HK-2 (cell line): ENCODE data around the gene AOPEP.

Experiments
- DNase-seq: peaks from one replicate; pipeline ENCODE4 v3.0.0-alpha.2; 2018; ENCODE audit not compliant: unreplicated experiment

The AOPEP gene

DNA sequence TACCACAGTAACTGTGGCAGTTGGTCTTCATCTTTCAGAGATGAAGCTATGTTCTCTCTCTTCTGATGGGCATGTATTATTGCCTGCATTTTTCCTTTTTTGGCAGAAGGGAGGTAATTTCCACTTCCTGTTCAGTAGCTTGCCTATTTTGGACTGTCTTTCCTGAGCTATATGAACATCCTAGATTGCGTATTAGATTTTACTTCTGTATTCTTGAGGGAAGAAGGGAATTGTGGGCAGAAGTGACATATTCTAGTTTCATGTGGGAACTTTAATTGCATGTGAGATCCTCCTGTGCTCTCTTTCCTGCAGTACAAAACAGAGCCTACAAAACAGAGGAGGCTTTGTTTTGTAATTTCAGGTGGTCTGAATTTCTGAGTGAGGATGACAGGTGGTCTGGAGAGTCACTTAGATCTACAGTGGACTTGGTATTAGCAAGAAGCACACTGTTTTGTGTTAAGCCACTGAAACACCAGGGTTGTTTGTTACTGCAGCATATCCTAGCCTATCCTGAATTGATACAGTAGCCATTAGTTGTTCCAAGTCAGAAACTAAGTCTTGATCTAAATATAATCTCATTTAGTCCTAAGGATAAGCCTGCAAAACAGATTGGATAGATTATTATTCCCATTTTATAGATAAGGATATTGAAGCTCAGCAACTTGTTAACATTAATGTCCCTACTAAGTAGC is 68.1 kb downstream of the AOPEP start:
- no peak for DNase-seq

DNA sequence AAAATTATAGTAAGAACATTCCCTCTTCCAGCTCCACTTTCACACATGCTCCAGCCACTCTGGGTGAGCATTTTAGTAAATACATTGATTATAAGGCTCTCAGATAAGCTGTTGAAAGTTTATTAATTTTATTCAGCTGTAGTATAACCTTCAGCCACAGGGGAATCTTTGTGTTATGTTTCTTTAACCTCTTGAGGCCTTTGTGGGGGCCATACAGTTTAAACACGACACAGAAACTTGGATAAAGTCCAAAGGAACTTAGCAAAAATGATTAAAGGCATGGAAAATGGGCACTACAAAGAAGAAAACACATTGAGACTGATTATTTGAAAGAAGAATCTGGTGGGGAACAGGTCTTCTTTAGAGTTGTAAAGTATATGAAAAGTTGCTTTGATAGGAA is 70.2 kb downstream of the AOPEP start:
- DNase-seq = no peak

DNA sequence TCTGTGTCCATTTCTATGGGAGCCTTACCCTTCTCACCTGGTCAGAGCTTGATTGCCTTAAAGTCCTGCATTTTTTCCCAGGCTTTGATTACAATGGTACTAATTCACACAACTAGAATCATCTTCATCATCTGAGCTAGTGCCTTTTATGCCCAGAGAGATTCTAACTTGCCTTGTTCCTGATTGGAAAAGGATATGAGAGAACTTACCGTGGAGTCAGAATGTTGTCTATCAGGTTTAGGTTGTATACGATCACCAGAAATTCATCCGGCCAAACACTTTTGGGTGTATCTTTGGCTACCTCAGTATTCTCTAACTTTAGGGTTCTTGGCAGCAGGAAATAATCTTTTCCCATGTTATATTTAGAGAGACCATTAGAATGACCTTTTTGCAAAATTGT is 71.7 kb downstream of the AOPEP start:
- DNase-seq = no peak

DNA sequence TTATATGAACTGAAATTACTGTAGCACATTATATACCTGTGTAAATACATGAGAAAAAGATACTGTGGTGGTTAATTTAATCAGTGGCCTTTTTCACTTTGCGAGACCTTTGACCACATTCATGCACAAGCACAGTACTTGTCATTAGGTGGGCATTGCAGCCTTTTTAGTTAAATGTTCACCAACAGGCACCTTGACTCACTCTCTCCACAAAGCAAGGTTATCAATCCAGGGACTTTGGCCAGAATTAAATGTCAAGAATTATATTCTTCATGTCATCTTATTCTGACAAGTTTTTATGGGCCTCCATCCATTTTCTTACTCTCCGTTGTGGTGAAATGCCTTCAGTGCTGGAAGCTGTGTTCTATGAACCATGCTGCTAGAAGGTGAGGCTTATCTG is 72.2 kb downstream of the AOPEP start:
- DNase-seq = no peak

DNA sequence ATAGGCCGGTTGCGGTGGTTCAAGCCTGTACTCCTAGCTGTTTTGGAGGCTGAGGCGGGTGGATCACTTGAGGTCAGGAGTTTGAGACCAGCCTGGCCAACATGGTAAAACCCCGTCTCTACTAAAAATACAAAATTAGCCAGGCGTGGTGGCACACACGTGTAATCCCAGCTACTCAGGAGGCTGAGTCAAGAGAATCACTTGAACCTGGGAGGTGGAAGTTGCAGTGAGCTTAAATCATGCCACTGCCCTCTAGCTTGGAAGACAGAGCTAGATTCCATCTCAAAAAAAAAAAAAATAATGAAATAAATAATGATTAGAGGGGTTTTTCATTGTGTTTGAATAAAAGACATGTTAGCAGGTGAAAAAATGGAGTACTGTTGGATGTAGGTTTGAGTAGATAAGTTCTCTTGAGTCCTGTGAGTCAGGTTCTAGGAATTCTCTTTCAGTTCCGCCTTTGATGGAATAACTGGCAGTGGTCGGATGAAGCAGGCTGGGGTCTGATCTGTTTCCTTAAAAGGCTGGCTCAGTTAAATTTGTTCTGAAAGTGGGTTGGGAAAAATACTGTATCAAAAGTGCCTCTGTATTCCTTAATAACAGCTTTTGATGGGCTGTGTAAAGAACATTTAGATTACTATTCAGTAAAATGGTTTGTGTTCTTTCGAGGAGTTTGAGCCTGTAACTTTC is 73.2 kb downstream of the AOPEP start:
- no peak for DNase-seq

DNA sequence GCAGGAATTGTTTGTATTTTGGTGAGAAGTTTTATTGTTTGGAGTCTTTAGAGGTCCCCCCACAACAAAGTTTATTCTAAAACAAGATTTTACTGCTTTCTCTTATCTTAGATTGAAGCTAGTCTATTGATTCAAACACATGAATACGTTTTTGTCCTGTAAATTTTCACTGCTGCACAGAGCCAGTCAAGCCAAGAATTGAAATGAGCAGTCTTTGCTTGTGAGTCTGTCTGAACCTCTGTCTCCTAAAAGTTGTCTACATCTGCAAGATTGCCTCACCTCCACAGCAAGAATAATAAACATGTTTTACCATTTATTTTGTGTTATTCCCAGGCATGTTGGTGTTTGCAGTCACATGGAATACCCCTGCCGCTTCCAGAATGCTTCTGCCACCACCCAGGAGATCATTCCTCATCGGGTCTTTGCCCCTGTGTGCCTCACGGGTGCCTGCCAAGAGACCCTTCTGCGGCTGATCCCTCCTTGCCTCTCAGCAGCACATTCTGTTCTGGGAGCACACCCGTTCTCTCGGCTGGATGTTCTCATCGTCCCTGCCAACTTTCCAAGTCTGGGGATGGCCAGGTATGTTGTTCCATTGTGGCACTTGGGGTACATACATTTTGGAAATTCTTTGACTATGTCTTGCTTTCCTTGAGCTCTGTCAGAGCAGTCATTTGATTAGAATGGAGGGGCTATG is 74.1 kb downstream of the AOPEP start:
- DNase-seq = no peak

DNA sequence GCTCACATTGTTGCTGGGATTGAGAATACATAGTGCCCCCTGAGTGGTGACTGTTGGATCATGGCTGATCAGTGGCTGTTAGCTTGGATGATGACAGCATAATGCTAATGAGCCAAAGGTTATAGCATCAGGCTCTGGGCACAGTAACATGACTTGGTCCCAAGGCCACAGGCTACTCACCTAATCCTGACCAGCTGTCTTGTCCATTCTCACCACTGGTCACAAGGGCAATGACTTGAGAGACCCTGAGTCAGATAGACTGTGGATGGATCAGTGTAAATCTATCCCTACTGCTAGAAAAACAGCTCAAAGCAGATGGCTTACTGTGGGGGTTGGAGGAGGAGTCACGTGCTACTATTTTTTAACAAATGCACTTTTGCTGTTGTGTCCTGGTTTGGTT is 74.7 kb downstream of the AOPEP start:
- DNase-seq = no peak

DNA sequence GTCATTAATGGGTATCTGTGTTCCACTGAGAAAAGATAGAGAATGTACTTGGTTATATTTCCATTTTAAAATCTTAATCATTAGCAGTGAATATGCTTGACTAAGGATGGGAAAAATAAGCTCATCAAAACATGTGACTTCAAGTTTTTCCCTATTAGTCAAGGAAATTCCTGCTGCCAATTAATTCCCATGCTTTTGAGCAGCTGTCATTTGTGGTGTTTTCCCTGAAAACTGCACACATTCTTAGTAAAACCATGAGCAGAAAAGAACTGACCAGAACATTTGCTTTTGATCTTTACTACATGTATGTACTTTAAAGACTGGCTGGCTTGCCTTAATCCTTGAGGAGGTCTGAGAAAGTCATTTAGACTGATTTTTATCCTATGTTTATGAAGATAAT is 75.2 kb downstream of the AOPEP start:
- no peak for DNase-seq

DNA sequence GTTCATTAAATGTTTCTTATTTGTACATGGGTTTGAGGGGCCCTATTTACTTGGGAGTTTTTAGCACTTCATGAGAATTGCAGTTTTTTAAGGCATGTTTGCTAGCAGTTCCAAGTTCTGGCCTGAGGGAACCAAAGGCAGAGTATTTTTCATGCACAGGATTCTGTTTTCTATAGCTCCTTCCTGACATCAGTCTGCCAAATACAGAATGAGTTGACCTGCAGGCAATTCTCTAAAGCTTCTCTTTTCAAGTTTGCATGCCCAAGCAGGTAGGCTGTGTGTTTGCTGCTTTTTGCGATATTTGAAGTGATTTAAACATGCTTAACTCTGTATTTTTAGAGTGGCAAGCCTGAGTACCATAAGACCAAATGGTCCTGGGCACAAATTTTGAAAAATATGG is 75.8 kb downstream of the AOPEP start:
- no peak for DNase-seq

DNA sequence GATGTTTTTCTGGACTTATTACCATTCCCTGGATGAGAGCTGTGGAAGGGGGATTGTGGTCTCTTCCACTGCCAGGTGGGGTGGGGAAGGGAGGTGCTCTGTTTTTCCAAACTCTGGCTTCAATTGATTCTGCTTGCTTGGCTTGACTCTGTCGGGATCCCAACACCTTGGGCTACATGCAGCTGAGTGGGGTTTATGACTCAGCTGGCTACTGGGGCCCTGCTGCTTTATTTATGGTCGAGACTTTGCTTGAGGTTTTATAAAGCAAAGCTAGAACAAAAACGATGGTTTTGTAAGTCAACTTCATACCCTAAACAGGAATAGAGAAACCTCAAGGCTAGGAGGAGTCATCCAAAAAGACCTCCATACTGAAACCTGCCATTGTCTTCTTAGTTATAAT is 76.3 kb downstream of the AOPEP start:
- no peak for DNase-seq

DNA sequence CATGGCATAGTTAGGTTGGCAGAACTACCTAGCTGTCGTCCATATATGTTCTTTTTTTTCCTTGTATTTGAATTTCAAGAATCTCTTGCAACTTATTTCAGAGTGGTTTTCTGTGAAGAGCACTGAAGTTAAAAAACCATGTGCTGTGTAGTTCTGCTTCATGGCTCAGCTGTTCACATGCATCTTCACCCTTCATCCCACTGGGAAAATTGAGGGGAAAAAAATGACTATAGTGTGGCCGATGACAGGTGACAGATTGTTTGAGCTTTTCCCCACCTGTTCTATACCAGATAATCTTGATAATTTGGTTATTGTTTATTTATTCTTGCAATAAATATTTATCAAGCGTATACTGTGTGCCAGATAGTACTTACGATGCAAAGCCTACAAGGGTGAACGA is 77.8 kb downstream of the AOPEP start:
- no peak for DNase-seq

DNA sequence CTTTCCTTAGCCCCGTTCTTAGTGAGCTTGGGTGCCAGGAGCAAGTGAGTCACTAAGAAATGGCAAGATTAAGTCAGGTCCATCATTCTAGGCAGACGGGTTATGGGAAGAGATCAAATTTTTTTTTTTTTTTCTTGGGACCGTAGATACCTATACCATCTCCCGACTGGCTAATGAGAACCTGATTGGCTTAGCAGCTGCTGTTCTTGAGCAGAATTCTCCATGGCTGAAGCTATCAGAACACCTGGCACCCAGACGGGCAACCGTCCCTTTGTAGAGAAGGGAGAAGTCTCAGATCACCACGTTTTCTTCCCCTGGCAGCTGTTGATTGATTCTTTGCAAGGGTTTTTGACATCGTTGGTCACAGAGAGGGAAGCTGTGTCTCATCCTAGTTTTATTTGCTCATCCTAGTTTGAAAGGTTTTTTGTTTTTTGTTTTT is 78.6 kb downstream of the AOPEP start:
- no peak for DNase-seq

DNA sequence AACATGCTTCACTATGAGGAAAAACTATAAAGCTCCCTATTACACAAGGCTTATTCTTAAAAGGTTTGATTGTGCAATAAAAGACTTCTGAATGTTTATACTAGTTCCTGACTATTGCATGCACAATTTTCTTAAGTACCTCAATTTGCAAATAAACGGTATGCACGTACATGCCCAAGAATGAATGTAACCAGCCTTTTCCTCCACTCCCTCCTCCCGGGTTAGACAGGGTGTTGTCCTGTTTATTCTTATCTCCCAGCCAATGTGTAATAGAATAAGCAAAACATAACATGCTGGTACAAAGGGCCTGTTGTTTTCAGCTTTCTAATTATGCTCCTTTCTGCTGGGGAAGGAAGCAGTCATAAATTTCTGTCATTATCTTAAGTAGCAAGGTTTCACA is 79.1 kb downstream of the AOPEP start:
- no peak for DNase-seq

DNA sequence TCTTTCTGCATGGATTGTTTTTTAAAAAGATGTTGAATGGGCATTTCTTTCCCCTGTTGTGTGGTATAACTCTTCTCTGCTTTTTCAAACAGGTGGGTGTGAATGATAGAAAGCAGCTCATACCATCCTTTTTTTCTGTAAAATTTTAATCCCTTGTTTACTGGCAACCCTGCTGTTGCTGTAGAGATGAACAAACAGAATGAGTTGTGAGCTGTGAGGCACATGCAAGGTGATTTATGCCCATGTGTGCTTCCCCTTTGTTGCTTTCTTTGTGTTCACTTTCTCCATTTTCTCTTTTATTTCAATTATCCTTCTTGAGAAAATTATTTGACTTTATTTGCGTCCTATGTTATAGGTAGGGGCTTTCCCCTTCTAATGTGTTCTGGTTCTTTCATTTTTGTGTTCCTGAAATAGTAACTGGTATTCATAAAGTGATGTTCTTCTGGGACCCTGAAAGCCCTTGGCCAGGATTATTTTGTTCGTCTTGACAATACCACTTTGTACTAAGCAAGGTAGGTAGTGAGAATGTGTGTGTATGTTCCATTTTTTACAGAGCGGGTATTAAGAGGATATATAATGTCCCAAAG is 79.9 kb downstream of the AOPEP start:
- no peak for DNase-seq

DNA sequence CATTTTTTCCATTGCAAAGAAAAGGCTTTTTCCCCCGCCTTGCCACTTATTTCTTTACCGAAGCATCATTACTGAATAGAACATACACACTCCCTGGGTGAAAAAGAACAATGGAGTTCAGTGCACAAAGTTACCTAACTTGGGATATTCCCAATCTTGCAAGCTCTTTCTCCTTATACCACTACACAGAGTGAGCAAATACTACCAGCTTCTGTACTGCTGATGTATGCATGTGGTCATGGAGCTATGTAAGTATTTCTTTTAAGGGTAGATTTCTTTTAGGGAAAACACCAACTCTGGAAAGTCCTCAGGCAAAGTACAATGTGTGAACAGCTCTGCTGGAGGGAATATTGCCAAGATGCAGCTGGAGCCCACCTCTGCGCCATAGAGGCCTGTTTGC is 81.1 kb downstream of the AOPEP start:
- no peak for DNase-seq

DNA sequence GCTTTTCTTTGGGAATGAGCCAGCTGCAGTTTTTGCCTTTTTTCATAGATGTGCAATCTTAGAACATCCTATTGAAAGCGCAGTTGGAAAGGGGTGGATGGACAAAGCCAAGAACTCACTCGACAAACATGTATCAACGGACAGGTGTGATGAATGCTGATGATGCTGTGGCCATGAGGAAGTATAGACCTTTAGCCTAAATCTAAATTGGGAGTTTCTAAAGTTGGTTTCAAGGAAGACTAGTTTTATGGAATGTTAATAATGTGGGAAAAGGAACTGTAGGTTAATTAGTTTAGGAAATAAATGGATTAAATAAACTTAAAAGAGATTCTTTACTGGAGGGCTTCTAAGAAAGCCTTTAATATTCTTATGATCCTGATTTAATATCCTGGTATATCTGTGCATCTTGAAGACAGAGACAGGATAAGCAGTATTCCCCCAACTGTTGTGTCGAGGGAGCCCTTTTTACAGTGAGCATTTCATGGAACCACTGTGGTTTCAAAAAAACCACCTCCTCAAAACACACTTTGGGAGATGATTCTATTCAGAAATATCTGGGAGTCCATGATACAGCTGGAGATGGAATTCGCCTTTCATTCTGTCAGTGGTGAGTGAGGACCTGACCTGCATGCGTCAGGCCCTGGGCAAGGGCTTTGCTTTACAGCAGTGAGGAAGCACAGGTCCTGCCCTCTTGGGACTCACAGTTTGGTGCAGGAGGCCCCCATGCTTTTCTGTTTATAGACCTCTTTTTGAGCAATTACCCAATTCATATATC is 82.6 kb downstream of the AOPEP start:
- no peak for DNase-seq

DNA sequence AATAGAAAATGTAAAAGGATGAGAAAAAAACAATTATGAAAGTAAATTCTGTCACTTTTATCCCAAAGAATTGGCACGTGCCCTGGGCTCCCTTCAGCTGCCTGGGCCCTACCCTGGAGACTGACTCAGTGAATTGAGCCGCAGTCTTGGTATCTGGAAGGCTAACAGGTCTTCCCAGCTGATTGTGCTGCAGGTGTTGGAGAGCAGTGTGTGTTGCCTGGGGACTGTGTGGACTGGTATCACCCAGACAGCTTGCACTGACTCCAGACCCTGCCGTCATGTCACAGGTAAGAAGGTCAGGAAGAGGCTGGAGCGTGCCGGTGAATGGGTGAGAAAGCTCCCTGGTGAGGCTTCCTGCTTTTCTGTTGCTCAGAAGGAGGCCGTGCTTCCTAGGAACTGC is 83.3 kb downstream of the AOPEP start:
- no peak for DNase-seq

DNA sequence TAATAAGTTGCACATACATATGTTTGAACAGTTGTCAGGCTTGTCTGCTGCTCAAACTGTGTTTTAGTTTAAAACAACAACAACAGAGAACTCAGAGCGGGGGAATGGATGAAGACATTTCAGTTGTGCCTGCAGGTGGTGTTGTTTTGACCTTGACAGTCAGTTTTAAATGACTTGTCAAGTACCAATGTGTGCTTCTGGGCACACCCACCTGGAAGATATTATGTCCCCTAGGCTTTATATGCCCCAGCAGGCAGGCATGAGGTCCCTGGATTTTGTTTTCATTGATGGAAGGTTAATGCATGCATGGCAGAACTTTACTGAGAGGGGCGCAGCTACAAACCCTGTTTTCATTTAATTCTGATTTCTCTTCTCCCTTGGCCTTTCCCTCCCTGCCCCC is 84.6 kb downstream of the AOPEP start:
- no peak for DNase-seq

DNA sequence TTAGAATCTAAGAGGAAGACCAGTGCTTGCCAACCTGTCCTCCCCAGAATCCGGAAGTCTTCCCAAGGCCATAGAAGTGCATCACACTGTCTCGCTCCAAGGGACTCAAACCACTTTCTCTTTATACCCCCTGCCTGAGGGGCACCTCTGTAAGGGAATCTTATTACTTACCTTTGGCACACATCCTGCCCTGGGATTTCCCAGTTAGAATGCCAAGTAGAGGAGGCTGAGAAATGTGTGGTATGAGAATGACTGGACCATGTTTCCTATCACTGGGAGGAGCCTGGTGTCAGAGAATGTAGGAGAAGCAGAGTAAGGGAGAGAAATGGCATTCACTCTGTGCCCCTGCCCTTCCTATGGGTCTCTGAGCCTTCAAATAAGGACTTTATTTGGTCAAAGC is 85.8 kb downstream of the AOPEP start:
- DNase-seq = peak; percentile 63

DNA sequence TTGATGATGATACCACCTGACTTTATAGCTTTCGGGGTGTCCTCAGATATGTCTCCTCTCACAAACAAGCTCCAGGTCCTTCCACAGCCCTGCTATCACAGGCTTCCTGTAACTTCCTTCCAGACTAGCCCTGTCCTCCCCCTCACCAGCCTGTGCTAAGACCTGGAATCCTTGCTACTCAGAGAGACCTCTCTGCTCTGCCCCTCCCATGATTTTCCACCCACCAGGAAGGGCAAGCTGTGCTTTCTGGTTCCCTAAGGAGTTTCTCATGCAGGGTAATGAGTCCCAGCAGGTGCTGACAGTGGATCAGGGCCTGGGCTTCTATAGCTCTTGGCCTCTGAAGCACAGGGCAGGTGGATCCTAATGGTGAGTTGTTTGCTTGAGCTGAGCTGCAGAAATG is 86.9 kb downstream of the AOPEP start:
- no peak for DNase-seq

DNA sequence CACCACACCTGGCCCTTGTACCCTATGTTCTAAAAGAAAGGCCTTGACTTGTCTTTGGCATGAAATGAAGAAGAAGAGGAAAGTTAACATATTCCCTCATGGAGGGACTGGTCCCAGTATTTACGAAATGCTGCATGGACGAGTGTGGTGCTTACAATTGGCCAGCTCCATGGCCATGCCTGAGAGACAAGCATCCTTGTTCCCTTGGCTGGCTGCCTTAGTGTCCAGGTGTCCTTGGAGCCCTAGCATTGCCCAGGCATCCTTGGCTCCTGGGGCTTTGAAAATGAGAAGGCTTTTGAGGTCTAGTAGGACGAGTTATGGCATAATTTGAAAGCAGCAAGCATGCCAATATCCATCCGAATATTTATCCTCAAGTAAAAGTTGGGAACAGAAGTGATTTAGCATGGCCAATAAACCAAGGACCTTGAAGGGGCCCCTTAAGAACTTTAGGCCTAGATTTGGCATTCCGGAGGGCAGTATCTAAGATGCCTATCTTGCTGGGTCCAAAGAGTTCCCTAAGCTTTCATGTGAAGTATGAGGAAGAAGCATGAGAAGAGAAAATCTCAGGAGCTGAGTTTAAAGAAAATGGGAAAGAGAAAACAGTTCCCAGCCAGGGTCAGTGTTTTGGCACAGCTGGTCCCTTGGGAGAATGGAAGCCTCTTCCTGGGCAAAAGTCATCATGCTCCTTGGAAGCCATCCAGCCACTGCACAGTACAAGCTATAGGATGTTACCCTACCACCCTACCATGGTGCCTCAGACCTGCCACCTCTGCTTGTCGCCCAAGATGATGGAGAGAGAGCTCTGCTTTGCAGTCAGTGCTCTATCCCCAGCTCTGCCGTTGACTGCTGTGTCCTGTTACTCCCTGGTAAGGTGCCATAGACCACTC is 91.0 kb downstream of the AOPEP start:
- no peak for DNase-seq
